Activated T-cell treated with anti-CD3 and anti-CD28 coated beads, Interleukin-2, amount 50 U/mL, for 1 hour (primary cell): ENCODE results near the gene USP17L5.
A peak's percentile ranks its signal among the peaks of the same experiment; 100 is the strongest.
"Not testable (repeated sequence)": the region's sequence is repeated elsewhere in the genome, so short reads cannot be mapped to it uniquely, and the experiment has no call there.

ENCODE experiments used
- DNase-seq: peaks from one replicate; pipeline ENCODE4 v3.0.0-alpha.2; 2020

The USP17L5 gene

GRCh38 chr4:9339103-9339502 lies at the start of gene USP17L5:
Gene USP17L5 (plus strand): TSS chr4:9339403. CDS start chr4:9339403, 0 bp downstream.
- not testable (repeated sequence) for DNase-seq

GRCh38 chr4:9324191-9324590 lies 15.0 kb upstream of the USP17L5 start:
- DNase-seq: not testable (repeated sequence)

GRCh38 chr4:9324865-9325264 lies 14.3 kb upstream of the USP17L5 start, which contains the start of gene USP17L24:
Gene USP17L24 (plus strand): TSS chr4:9325165. CDS start chr4:9325165, 0 bp downstream.
- DNase-seq: not testable (repeated sequence)

- not testable (repeated sequence) for DNase-seq
Observed at GRCh38 chr4:9329611-9330010, 9.6 kb upstream of the USP17L5 start, which contains the start of gene USP17L25. Gene USP17L25 (plus strand): TSS chr4:9329911. CDS start chr4:9329911, 0 bp downstream.

GRCh38 chr4:9334358-9334757 lies 4.8 kb upstream of the USP17L5 start, which contains the start of gene USP17L26:
Gene USP17L26 (plus strand): TSS chr4:9334658. CDS start chr4:9334658, 0 bp downstream.
- not testable (repeated sequence) for DNase-seq

- not testable (repeated sequence) for DNase-seq
Observed at GRCh38 chr4:9343848-9344247, 4.6 kb downstream of the USP17L5 start, which contains the start of gene USP17L27. Gene USP17L27 (plus strand): TSS chr4:9344148. CDS start chr4:9344148, 0 bp downstream.

GRCh38 chr4:9348593-9348992 lies 9.4 kb downstream of the USP17L5 start, which contains the start of gene USP17L28:
Gene USP17L28 (plus strand): TSS chr4:9348893. CDS start chr4:9348893, 0 bp downstream.
- DNase-seq: not testable (repeated sequence)

GRCh38 chr4:9350866-9351265 lies 11.7 kb downstream of the USP17L5 start:
- not testable (repeated sequence) for DNase-seq

GRCh38 chr4:9353338-9353737 lies 14.1 kb downstream of the USP17L5 start, which contains the start of gene USP17L29:
Gene USP17L29 (plus strand): TSS chr4:9353638. CDS start chr4:9353638, 0 bp downstream.
- DNase-seq: not testable (repeated sequence)

- DNase-seq: not testable (repeated sequence)
Observed at GRCh38 chr4:9362829-9363228, 23.6 kb downstream of the USP17L5 start, which contains the start of gene USP17L30. Gene USP17L30 (plus strand): TSS chr4:9363129. CDS start chr4:9363129, 0 bp downstream.

GRCh38 chr4:9379881-9380280 lies 40.7 kb downstream of the USP17L5 start:
- not testable (repeated sequence) for DNase-seq

GRCh38 chr4:9381012-9381534 lies 41.9 kb downstream of the USP17L5 start:
- DNase-seq: peak; percentile 42

GRCh38 chr4:9384126-9384525 lies 44.9 kb downstream of the USP17L5 start:
- no peak for DNase-seq

GRCh38 chr4:9389001-9389400 lies 49.8 kb downstream of the USP17L5 start:
- not testable (repeated sequence) for DNase-seq
